GM23248 (cell line): ENCODE measurements around the gene CSMD2. TPM values are rescaled to one million over a fixed set of nuclear protein-coding genes. Genes with fewer than 3 reads are reported as not detected.

Experiments
- DNase-seq: peaks from one replicate; pipeline ENCODE4 v3.0.0-alpha.2; 2015
- H2AFZ ChIP-seq: fragments of 200-600 bp; sonication (generic); 2 replicates; pipeline ENCODE4 v1.6.1; 2016; ENCODE audit warnings: antibody characterized with exemption
- H3F3A ChIP-seq: fragments of 200-600 bp; sonication (generic); 2 replicates; pipeline ENCODE4 v1.6.1; 2016; ENCODE audit warnings: mild to moderate bottlenecking, antibody characterized with exemption, mixed run types; ENCODE audit not compliant: insufficient read depth
- H3K27ac ChIP-seq: fragments of 200-600 bp; sonication (generic); 2 replicates; pipeline ENCODE4 v1.5.1; 2016; ENCODE audit warnings: mild to moderate bottlenecking
- H3K27me3 ChIP-seq: fragments of 200-600 bp; sonication (generic); replicated peaks from 2 replicates; pipeline ENCODE4 v1.6.1; 2016; ENCODE audit warnings: mild to moderate bottlenecking; ENCODE audit not compliant: insufficient read depth
- H3K36me3 ChIP-seq: fragments of 200-600 bp; sonication (generic); 2 replicates; pipeline ENCODE4 v1.6.1; 2016; ENCODE audit warnings: low read depth, mild to moderate bottlenecking
- H3K4me1 ChIP-seq: fragments of 200-600 bp; sonication (generic); 2 replicates; pipeline ENCODE4 v1.6.1; 2016; ENCODE audit warnings: mild to moderate bottlenecking; ENCODE audit not compliant: insufficient read depth
- H3K4me2 ChIP-seq: fragments of 200-600 bp; sonication (generic); one replicate; pipeline ENCODE4 v1.6.1; 2016; ENCODE audit warnings: mild to moderate bottlenecking; ENCODE audit not compliant: unreplicated experiment
- H3K4me3 ChIP-seq: fragments of 200-600 bp; sonication (generic); 2 replicates; pipeline ENCODE4 v1.5.1; 2016; ENCODE audit warnings: mild to moderate bottlenecking
- H3K79me2 ChIP-seq: fragments of 200-600 bp; sonication (generic); 2 replicates; pipeline ENCODE4 v1.6.1; 2016; ENCODE audit warnings: mild to moderate bottlenecking; ENCODE audit not compliant: insufficient read depth
- H3K9ac ChIP-seq: fragments of 200-600 bp; sonication (generic); 2 replicates; pipeline ENCODE4 v1.6.1; 2016; ENCODE audit warnings: mild to moderate bottlenecking
- H3K9me2 ChIP-seq: fragments of 200-600 bp; sonication (generic); 2 replicates; pipeline ENCODE4 v1.6.1; 2016; ENCODE audit warnings: mixed run types, mild to moderate bottlenecking, moderate library complexity; ENCODE audit not compliant: insufficient read depth
- H3K9me3 ChIP-seq: fragments of 200-600 bp; sonication (generic); one replicate; pipeline ENCODE4 v1.6.1; 2017; ENCODE audit warnings: low read depth
- H4K20me1 ChIP-seq: fragments of 200-600 bp; sonication (generic); 2 replicates; pipeline ENCODE4 v1.6.0; 2016; ENCODE audit not compliant: insufficient read depth
- EZH2 ChIP-seq: fragments of 200-600 bp; sonication (generic); IDR thresholded peaks from 2 replicates; pipeline ENCODE4 v1.6.1; 2018; ENCODE audit warnings: antibody characterized with exemption, mild to moderate bottlenecking; ENCODE audit not compliant: insufficient read depth, poor library complexity, severe bottlenecking
- EZH2phosphoT487 ChIP-seq: fragments of 200-600 bp; sonication (generic); IDR thresholded peaks from 2 replicates; pipeline ENCODE4 v1.6.1; 2018; ENCODE audit warnings: antibody characterized with exemption, moderate library complexity, mild to moderate bottlenecking, low read depth; ENCODE audit not compliant: insufficient read depth
- WGBS, 2 experiments: methylation state at CpG; one replicate each; pipeline ENCODE4 v1.1.6; 2015 to 2017; ENCODE audit warnings: low lambda C conversion rate in 2 of 2, low coverage in 1 of 2; ENCODE audit errors: missing lambda C conversion rate in 2 of 2; 5-methylcytosine and 5-hydroxymethylcytosine counted together
- in situ Hi-C: fragments of 300-500 bp; cut with MboI; formaldehyde crosslinking; loops from 2 replicates; pipeline ENCODE4 v1.15.0; 2020
- polyA plus RNA-seq: library from polyadenylated mRNA; unstranded; fragments of >200 nt; fragmentation: Nextera tagmentation; extraction: Ambion mirVana; gene quantifications from 2 replicates; pipeline ENCODE4 v1.2.1, GENCODE V29; 2016
- total RNA-seq: library from RNA; depleted of rRNA; stranded (reverse); fragments of >200 nt; shearing (Covaris generic); gene quantifications from 2 replicates; pipeline ENCODE4 v1.2.3, GENCODE V29; 2014

The CSMD2 gene
- total and polyA plus RNA-seq, 2 experiments from 2014 or later = 4.5 to 7.1 TPM

GRCh38 chr1:33668695-33669094, 496.3 kb downstream of the CSMD2 start:
- no peak for DNase-seq
- Histone ChIP-seq H3F3A (no peaks in the 10 kb centered on the region), H3K9me2 (no peaks in the 10 kb centered on the region), H3K4me3 (no peak overlapping the region), H3K27ac (no peak overlapping the region), H3K9me3 (no peaks in the 10 kb centered on the region), H3K9ac (no peak overlapping the region), H3K79me2 (no peaks in the 10 kb centered on the region), H3K36me3 (no peaks in the 10 kb centered on the region; the same call in 1 of the 2 replicates), H2AFZ (no peak overlapping the region), H3K27me3 (no peaks in the 10 kb centered on the region), H3K4me1 (no peaks in the 10 kb centered on the region), H3K4me2 (no peak overlapping the region), H4K20me1 (no peaks in the 10 kb centered on the region)
- TF ChIP-seq EZH2 (no peak), EZH2phosphoT487 (no peak)
- in situ Hi-C loops = no loop called here
- 84 to 90% methylated on average over 3 of the region's 3 CpGs for WGBS, 2 experiments

GRCh38 chr1:33667386-33668282, 497.4 kb downstream of the CSMD2 start:
- H4K20me1 ChIP-seq = no peaks in the 10 kb centered on the region
- H3K27me3 ChIP-seq = no peaks in the 10 kb centered on the region
- no peaks in the 10 kb centered on the region for H3K9me3 ChIP-seq
- H3K27ac ChIP-seq = no peak overlapping the region
- no peak overlapping the region for H3K9ac ChIP-seq
- H3K9me2 ChIP-seq = no peaks in the 10 kb centered on the region
- TF ChIP-seq EZH2phosphoT487 (no peak), EZH2 (no peak)
- 92 to 96% methylated on average over 14 of the region's 14 CpGs for WGBS, 2 experiments
- no peak for DNase-seq
- no peaks in the 10 kb centered on the region; the same call in 1 of the 2 replicates for H3K36me3 ChIP-seq
- H3K79me2 ChIP-seq = no peaks in the 10 kb centered on the region
- H3K4me2 ChIP-seq = no peak overlapping the region
- in situ Hi-C loops = no loop called here
- H3K4me1 ChIP-seq = no peaks in the 10 kb centered on the region
- no peak overlapping the region for H2AFZ ChIP-seq
- H3K4me3 ChIP-seq = no peak overlapping the region
- no peaks in the 10 kb centered on the region for H3F3A ChIP-seq

DNA sequence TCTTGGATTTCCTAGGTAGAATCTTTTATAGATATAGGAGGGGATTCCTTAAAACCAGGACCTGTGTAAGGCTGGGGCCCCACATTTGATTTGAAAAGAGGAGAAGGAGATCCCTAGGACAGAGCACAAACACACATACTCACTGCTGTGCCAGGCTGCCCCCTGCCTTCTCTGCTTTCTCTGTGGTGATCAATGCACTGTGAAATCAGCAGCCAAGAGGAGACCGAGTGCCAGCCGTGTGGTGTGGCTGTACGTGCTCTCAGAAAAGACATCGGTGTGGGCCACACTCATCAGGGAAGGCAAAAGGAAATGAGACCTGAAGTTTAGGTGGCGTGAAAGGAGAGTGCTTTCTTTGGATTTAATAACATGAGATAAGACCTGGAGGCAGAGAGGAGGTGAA, 498.4 kb downstream of the CSMD2 start:
- no peaks in the 10 kb centered on the region for H3K9me2 ChIP-seq
- H3K4me1 ChIP-seq = no peaks in the 10 kb centered on the region
- 96 to 99% methylated on average over 5 of the region's 5 CpGs for WGBS, 2 experiments
- H3F3A ChIP-seq = no peaks in the 10 kb centered on the region
- TF ChIP-seq EZH2phosphoT487 (no peak), EZH2 (no peak)
- H3K4me2 ChIP-seq = no peak overlapping the region
- no peaks in the 10 kb centered on the region for H3K79me2 ChIP-seq
- H3K9me3 ChIP-seq = no peaks in the 10 kb centered on the region
- H3K36me3 ChIP-seq = no peaks in the 10 kb centered on the region; the same call in 1 of the 2 replicates
- DNase-seq = no peak
- no peak overlapping the region for H2AFZ ChIP-seq
- H3K27me3 ChIP-seq = no peaks in the 10 kb centered on the region
- H3K4me3 ChIP-seq = no peak overlapping the region
- no peaks in the 10 kb centered on the region for H4K20me1 ChIP-seq
- H3K27ac ChIP-seq = no peak overlapping the region
- in situ Hi-C loops = no loop called here
- no peak overlapping the region for H3K9ac ChIP-seq

DNA sequence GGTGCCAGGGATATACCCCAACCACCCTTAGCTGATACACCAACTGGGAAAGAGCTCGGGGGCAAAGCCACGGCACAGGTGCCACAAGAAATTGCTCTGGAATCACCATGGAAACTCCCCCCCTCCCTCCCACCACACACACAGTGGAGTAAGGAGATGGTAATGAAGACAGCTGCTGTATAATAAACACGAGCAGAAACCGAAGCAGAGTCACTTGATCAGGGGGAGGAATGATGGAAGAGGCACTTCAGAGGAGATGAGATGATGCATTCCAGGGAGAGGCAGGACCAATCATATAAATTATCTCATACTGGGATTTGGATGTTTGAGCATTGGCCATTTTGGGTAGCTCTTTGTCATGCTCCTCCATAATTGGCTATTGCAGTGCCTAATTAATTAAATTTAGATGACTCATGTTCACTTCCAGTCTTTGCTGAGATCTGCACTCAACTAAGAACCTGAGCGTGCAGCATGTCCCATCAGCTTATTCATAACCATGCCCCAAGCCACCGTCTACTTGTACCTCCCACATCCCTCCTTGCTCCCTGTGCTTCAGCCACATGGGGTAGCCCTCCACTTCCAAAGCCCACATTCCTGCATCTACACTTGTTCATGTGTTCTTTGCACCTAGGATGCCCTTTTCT, 503.1 kb downstream of the CSMD2 start:
- 59 to 64% methylated on average over 6 of the region's 6 CpGs for WGBS, 2 experiments
- H3K9ac ChIP-seq = no peak overlapping the region
- H3K4me1 ChIP-seq = no peaks in the 10 kb centered on the region
- no peak overlapping the region for H2AFZ ChIP-seq
- no peaks in the 10 kb centered on the region for H3K9me3 ChIP-seq
- no peaks in the 10 kb centered on the region for H3K9me2 ChIP-seq
- H3K27me3 ChIP-seq = no peaks in the 10 kb centered on the region
- no peak for TF ChIP-seq EZH2phosphoT487
- no peak for TF ChIP-seq EZH2
- H3F3A ChIP-seq = no peaks in the 10 kb centered on the region
- DNase-seq = no peak
- H3K27ac ChIP-seq = no peak overlapping the region
- H3K36me3 ChIP-seq = no peaks in the 10 kb centered on the region; the same call in 1 of the 2 replicates
- in situ Hi-C loops = no loop called here
- H3K79me2 ChIP-seq = no peaks in the 10 kb centered on the region
- no peak overlapping the region for H3K4me2 ChIP-seq
- no peak overlapping the region for H3K4me3 ChIP-seq
- no peaks in the 10 kb centered on the region for H4K20me1 ChIP-seq
